CD4-positive, alpha-beta T cell (primary cell): Measurements from ENCODE around the gene GALNT7. TPM values are rescaled to one million over a fixed set of nuclear protein-coding genes. Genes with fewer than 3 reads are reported as not detected.

ENCODE experiments used
- ATAC-seq: fragments of 200-7000 bp; cut with Tn5 transposase; one replicate; pipeline ENCODE4 v1.10.0; 2022; ENCODE audit warnings: mild to moderate bottlenecking; ENCODE audit not compliant: poor library complexity
- CTCF ChIA-PET: fragments of 350-600 bp; sonication (Branson Sonifier 250); formaldehyde crosslinking; loops from one replicate; lab custom pipeline; 2021; ENCODE audit warnings: antibody characterized with exemption, inconsistent platforms; lab: Charles Lee
- POLR2A ChIA-PET: fragments of 350-600 bp; sonication (Branson Sonifier 250); formaldehyde crosslinking; loops from one replicate; lab custom pipeline; 2021; ENCODE audit warnings: antibody characterized with exemption, inconsistent platforms; lab: Charles Lee
- DNase-seq, 14 experiments: peaks; one replicate each; pipeline ENCODE4 v3.0.0-alpha.2; 2013 to 2020; ENCODE audit warnings: mixed read lengths in 2 of 14
- H3K27ac ChIP-seq, 2 donors: one replicate each; pipeline versions ENCODE4 v1.5.1 to v1.7.0; 2013; ENCODE audit warnings: low read length in 2 of 2, low read depth in 1 of 2, mild to moderate bottlenecking in 1 of 2
- H3K27me3 ChIP-seq, 2 experiments: 1 replicate in 1 of 2; 2 replicates in 1 of 2; pipeline versions ENCODE4 v1.6.1 to v1.7.0; 2013; ENCODE audit warnings: low read length in 2 of 2, control low read depth in 1 of 2, mild to moderate bottlenecking in 1 of 2, moderate library complexity in 1 of 2; ENCODE audit not compliant: insufficient read depth in 2 of 2, control insufficient read depth in 1 of 2
- H3K36me3 ChIP-seq: one replicate; pipeline ENCODE4 v1.6.1; 2013; ENCODE audit warnings: low read length, control low read depth; ENCODE audit not compliant: insufficient read depth
- H3K4me1 ChIP-seq: one replicate; pipeline ENCODE4 v1.6.1; 2013; ENCODE audit warnings: low read length, control low read depth; ENCODE audit not compliant: insufficient read depth
- H3K4me3 ChIP-seq: one replicate; pipeline ENCODE4 v1.5.1; 2013; ENCODE audit warnings: mild to moderate bottlenecking, low read length, moderate library complexity
- H3K9me3 ChIP-seq, 2 experiments: 1 replicate in 1 of 2; 2 replicates in 1 of 2; pipeline versions ENCODE4 v1.6.1 to v1.7.0; 2013; ENCODE audit warnings: low read length in 2 of 2, mild to moderate bottlenecking in 2 of 2, control low read depth in 1 of 2, moderate library complexity in 1 of 2; ENCODE audit not compliant: control insufficient read depth in 1 of 2, insufficient read depth in 1 of 2
- H3K27ac Mint-ChIP-seq: one replicate; pipeline ENCODE4 v1.8.0; 2020; ENCODE audit warnings: mixed read lengths
- H3K27me3 Mint-ChIP-seq: one replicate; pipeline ENCODE4 v1.8.0; 2021; ENCODE audit warnings: mixed read lengths
- H3K36me3 Mint-ChIP-seq: one replicate; pipeline ENCODE4 v1.8.0; 2021; ENCODE audit warnings: low read depth, mixed read lengths
- H3K4me1 Mint-ChIP-seq: one replicate; pipeline ENCODE4 v1.8.0; 2021; ENCODE audit warnings: low read depth, mixed read lengths
- H3K4me3 Mint-ChIP-seq: one replicate; pipeline ENCODE4 v1.8.0; 2020; ENCODE audit warnings: mild to moderate bottlenecking, mixed read lengths
- H3K9me3 Mint-ChIP-seq: one replicate; pipeline ENCODE4 v1.8.0; 2020; ENCODE audit warnings: mixed read lengths
- intact Hi-C, 2 experiments: fragments of 100-400 bp; cut with DNase I in 1 of 2; cut with micrococcal nuclease in 1 of 2; formaldehyde crosslinking; loops; one replicate each; pipeline versions ENCODE4 v1.15.1 to v1.9.0; 2023 to 2025; cut with DNase I, micrococcal nuclease
- total RNA-seq, 174 experiments: library from RNA in 2 of 174; stranded (reverse) in 2 of 174; gene quantifications; one replicate each; pipeline ENCODE4 v1.2.3 and lab custom pipeline; 2021 to 2026
- TF ChIP-seq, protein P1 (sequence below): fragments of 200-600 bp; IDR thresholded peaks from one replicate; pipeline ENCODE4 v1.8.0; 2022; ENCODE audit warnings: antibody characterized with exemption, mild to moderate bottlenecking

The GALNT7 gene
- total RNA-seq, 2 experiments from 2014 or later, result 4.6 to 4.8 TPM

DNA sequence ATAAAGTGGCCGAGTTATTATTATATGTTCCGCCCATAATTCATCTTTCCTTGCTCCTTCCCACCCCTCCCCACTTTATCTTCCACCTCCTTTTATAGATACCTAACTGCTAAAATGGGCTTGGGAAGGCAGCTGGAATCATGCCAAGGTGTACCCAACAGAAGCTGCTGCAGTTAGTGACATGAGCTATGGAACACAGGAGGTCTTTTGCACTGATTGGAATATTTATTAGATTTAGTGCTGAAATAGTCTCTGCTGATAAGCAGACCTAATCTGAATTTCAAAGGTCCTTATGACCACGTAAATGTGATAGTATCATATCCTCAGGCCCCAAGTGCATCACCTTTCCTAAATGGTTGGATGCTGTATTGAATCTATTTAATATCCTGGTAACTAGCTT, 100.7 kb downstream of the GALNT7 start:
- H3K4me3 ChIP-seq, result no peak overlapping the region
- Mint-ChIP-seq H3K36me3 (peaks cover 25% of the 10 kb centered on the region), H3K9me3 (peaks cover 4% of the 10 kb centered on the region), H3K4me1 (peaks cover 33% of the 10 kb centered on the region), H3K4me3 (no peak overlapping the region), H3K27ac (no peak overlapping the region), H3K27me3 (no peaks in the 10 kb centered on the region)
- ATAC-seq, result no peak
- TF ChIP-seq, protein P1, sequence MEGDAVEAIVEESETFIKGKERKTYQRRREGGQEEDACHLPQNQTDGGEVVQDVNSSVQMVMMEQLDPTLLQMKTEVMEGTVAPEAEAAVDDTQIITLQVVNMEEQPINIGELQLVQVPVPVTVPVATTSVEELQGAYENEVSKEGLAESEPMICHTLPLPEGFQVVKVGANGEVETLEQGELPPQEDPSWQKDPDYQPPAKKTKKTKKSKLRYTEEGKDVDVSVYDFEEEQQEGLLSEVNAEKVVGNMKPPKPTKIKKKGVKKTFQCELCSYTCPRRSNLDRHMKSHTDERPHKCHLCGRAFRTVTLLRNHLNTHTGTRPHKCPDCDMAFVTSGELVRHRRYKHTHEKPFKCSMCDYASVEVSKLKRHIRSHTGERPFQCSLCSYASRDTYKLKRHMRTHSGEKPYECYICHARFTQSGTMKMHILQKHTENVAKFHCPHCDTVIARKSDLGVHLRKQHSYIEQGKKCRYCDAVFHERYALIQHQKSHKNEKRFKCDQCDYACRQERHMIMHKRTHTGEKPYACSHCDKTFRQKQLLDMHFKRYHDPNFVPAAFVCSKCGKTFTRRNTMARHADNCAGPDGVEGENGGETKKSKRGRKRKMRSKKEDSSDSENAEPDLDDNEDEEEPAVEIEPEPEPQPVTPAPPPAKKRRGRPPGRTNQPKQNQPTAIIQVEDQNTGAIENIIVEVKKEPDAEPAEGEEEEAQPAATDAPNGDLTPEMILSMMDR, result no peak
- intact Hi-C loops, result no loop called here
- no peak overlapping the region for H3K27ac ChIP-seq
- no peak for DNase-seq
- no peaks in the 10 kb centered on the region for H3K9me3 ChIP-seq
- ChIA-PET POLR2A (interaction anchor here (0.7 kb wide), 1 partner anchor 103 kb away, joined by 3 read pairs; no protein-coding TSS in a partner anchor), CTCF (no interaction called here)
- H3K27me3 ChIP-seq, result no peaks in the 10 kb centered on the region
- no peaks in the 10 kb centered on the region for H3K36me3 ChIP-seq
- peaks cover 11% of the 10 kb centered on the region for H3K4me1 ChIP-seq

DNA sequence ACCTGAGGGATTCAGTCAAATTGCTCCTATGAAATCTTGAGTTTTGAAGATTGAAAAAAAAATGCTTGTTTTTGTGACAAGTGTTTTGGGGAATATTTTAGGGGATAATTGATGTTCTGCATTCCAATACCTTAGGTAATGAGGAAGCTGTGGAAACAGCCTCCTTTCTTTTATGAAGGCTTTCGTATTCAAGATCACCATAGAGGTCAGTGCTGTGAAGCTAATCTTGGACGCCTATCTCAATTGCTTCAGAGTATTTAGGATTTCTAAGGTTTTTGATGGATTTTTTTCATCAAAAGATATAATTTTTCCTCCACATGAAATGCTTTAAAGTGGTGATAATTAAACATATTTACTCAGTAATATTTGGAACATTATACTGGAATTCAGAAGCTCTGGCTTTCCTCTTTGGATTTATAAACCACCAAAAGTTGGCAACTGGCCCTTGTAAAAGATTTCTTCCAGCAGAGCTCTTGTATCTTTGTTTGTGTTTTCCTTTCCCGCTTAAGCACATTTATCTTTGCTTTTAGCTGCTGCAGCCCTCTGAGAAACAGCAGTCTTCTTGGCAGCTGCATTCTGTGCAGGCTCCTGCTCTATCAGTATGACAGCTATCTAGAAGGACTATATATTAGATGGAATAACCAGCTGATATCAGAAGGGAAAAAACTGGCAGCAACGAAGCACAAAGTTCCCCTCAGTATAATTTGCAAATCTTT, 101.9 kb downstream of the GALNT7 start:
- H3K4me1 ChIP-seq, result no peaks in the 10 kb centered on the region
- ChIA-PET POLR2A (interaction anchor here (0.6 kb wide), 1 partner anchor 17 kb away, joined by 3 read pairs; no protein-coding TSS in a partner anchor), CTCF (no interaction called here)
- Mint-ChIP-seq H3K27me3 (no peaks in the 10 kb centered on the region), H3K9me3 (peaks cover 4% of the 10 kb centered on the region), H3K27ac (no peak overlapping the region), H3K4me1 (peaks cover 21% of the 10 kb centered on the region), H3K4me3 (no peak overlapping the region), H3K36me3 (peaks cover 35% of the 10 kb centered on the region)
- no peaks in the 10 kb centered on the region for H3K9me3 ChIP-seq
- H3K36me3 ChIP-seq, result no peaks in the 10 kb centered on the region
- TF ChIP-seq, protein P1, result no peak
- DNase-seq (no peak), ATAC-seq (no peak)
- H3K27me3 ChIP-seq, result no peaks in the 10 kb centered on the region
- H3K27ac ChIP-seq, result no peak overlapping the region
- H3K4me3 ChIP-seq, result no peak overlapping the region
- intact Hi-C loops, result no loop called here

- Histone ChIP-seq H3K27me3 (no peaks in the 10 kb centered on the region), H3K4me3 (no peak overlapping the region), H3K27ac (no peak overlapping the region), H3K36me3 (no peaks in the 10 kb centered on the region), H3K9me3 (no peaks in the 10 kb centered on the region), H3K4me1 (no peaks in the 10 kb centered on the region)
- POLR2A ChIA-PET, result no interaction called here
- TF ChIP-seq, protein P1, result no peak
- peaks cover 4% of the 10 kb centered on the region for H3K9me3 Mint-ChIP-seq
- DNase-seq (no peak), ATAC-seq (no peak)
- H3K36me3 Mint-ChIP-seq, result peaks cover 40% of the 10 kb centered on the region
- no peak overlapping the region for H3K4me3 Mint-ChIP-seq
- no peaks in the 10 kb centered on the region for H3K27me3 Mint-ChIP-seq
- CTCF ChIA-PET, result no interaction called here
- intact Hi-C loops, result no loop called here
- H3K27ac Mint-ChIP-seq, result no peak overlapping the region
- H3K4me1 Mint-ChIP-seq, result peaks cover 12% of the 10 kb centered on the region
Observed at GRCh38 chr4:173272314-173272713, 103.7 kb downstream of the GALNT7 start.
